Activated T-cell treated with anti-CD3 and anti-CD28 coated beads for 1 hour (primary cell): ENCODE data around the gene DAB1.
"Not testable (repeated sequence)": the region's sequence is repeated elsewhere in the genome, so short reads cannot be mapped to it uniquely, and the experiment has no call there.

Experiments used
- DNase-seq: peaks from one replicate; pipeline ENCODE4 v3.0.0-alpha.2; 2020; ENCODE audit warnings: low read depth

The DAB1 gene

DNA sequence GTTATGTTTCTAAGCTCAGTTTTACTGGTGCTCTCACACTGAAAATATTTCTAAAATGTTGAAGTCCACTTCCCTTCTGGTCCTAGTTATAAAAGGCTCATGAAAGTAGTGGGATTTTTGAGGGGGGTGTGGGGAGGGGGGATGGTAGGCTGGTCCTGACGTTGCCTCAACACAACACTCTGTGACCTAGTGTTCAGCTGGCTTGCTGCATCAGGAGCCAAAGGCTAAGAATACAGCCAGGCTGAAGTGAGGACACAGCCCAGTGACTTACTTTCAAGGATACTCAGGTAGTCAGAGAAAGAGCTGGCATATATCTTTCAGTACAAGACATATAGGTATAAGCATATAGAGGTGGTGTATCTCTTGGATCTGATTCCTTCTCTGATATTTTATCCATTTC, 306.1 kb downstream of the DAB1 start:
- no peak for DNase-seq

DNA sequence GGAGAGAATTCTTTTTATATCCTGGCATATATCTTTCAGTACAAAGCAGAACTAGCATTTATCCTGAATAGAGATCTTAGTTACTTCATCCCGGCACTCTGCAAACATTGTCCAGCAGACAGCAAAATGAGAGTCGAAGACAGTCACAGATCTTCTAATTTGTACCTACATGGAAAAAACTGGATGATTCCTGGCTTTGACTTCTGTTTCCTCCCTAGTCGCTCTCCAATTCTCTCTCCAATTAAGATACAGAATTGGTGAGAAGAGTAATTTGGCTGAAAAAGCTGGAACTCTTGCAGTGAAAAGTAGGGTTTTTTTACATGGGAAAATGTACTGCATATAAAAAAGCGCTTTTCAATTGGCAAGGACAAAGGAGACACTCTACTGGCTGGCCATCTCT, 307.0 kb downstream of the DAB1 start:
- no peak for DNase-seq

DNA sequence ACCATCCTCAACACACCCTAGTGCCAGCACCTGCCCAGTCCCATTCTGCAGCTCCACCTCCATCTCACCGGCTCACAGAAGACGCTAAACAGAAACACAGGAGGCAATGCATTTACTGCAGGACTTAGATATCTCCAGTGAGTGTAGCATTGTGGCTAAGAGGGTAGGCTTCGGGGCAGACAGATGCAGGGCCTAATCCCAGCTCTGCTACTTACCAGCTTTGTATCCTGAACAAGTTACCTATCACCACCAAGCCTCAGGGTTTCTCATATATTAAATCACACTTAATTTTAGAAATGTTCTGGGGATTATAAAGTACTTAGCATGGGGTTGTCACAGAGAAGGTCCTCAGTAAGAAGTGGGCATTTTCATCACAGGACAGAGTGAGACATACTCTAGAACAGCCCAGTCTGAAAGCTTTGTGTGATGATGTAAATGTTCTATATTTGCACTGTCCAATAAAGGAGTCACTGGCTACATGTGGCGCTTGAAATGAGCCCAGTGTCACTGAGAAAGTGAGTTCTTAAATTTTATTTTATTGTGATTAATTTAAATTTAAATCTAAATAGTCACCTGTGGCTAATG, 308.7 kb downstream of the DAB1 start:
- DNase-seq = no peak

DNA sequence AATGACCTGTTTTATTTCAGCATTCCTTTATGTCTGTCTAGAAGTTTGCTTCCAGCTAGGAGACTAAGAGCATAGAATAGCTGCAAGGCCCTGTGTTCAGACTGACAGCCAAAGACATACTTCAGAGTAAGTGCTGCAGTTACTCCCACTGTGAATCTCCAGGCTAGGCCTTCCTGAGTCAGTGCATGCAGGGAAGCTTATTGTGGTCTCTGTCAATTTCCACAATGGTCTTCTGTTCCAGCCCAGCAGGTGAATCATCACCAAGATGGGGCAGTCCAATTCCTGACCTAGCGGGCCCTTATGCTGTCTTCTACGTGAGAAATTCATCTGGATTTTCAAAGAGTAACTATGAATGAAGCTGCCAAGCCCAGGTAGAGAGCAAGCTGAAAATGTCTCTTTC, 311.7 kb downstream of the DAB1 start:
- DNase-seq = no peak

DNA sequence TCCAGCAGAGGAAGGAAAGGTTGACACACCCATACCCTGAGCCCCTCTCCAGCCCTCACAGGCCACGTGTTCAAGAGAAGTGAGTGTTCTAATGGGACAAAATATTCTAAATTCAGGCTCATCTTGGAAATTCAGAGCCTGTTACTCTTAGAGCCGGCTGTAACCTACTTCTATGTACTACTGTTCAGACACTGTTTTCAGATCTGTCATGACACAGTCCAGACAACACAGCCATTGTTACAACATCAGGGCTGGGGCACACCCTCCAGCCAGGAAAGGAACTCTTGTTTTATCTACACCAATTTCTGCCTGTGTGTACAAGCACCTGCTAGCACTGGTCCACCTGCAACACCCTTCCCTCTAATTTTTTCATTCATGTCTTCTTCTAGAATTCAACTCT, 312.7 kb downstream of the DAB1 start:
- DNase-seq = no peak

DNA sequence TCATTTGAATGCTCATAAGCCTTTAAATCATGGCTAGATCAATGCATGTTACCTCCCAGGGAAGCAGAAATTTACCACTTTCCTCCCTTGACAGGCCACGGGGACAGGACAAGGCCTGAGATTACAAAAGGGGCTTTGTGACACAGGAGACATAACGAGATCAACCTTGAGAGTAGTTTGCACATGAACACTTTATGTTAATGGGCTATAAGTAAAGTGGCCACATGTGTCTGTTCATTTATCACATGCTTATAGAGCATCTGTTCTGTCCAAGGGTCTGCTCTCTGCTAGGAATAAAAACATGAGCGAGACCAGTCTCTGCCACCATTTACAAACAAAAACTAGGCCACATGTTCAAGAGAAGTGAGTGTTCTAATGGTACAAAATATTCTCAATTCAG, 314.0 kb downstream of the DAB1 start:
- DNase-seq = no peak

DNA sequence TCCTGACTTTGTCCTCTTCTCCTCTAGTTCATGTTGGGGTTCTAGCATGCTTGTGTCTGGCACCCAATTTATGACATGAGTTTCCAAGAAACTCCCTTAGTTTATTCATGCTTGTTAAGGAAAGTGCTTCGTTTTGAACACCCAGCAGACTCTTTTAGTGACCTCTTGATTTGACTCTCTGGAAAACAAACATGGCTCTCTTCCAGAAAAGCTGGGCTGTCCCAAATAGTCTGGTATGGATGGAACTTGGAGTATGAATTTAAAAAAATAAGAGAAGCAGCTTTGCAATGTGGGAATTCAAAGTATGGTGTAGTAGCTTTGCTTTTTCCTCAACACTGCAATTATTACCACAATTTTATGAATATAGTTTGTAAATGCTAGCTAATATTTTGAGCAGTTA, 314.6 kb downstream of the DAB1 start:
- DNase-seq = no peak

DNA sequence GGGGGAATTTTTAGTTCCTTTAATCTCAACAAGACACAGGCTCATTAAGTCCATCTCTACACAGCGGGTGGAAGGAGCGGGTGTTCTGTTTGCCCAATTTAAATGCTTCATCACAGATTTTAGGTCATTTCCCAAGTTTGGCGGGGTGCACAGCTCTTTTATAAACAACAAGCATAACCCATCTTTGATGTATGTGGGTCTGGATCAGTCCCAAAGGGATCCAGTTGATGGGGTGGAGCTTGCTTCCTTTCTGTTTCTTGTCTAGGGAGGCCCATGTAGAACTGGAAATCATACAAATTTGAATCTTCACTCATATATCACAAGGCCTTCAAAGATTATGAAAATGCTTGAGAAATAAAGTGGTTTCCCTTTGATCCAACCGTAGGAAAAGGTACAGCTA, 317.6 kb downstream of the DAB1 start:
- DNase-seq = no peak

DNA sequence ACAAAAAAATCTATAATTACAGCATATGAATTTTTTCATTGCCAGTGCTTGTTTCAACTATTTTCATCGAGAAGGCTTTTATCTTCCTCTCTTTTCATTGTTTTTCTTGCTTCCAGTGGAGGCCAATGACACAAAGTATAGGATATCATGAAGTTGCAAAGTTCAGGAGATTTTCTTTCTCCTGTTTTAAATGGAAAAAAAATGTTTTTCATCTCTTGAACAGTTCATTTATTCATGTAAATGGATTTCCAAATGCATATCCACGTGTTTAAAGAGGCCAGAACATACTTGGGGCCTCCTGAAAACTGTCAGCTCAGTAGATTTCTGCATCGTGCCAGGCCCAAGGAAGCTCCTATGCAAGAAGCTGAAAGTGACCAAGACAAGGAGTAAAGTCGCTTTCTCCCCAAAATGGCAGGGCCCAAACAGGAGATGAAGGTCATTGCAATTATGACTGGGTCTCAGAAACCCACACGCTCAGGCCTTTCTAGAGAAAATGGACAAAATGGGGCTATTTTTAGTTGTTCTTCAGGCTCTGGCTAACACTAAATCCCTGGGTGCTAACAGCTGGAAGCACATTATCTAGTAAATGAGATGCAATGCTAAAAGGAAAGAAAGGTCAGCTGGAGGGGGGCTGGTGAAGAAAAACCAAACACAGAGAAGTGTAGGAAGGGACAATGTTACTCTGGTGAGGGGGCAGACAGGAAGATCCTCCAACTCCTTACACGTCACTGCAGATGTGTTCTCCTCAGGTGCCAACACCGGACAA, 321.1 kb downstream of the DAB1 start:
- DNase-seq = no peak

DNA sequence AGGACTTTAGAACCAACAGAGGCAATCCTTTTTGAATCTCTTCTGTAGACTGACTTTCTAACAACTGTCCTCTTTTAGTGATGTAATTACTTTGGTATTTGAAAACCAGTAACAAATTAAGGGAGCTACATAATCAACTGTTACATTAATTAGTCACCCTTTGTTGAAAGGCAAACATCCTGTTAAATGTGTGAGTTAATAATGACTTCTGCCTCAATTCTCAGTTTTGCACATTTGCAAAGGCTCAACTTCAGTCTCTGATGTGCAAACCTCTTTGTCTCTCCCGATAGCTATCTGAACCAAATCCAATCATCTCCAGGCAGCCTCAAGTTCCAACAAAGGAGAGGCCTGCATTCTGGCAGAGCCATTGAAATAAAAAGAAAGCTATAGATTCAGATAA, 322.7 kb downstream of the DAB1 start:
- DNase-seq = no peak

DNA sequence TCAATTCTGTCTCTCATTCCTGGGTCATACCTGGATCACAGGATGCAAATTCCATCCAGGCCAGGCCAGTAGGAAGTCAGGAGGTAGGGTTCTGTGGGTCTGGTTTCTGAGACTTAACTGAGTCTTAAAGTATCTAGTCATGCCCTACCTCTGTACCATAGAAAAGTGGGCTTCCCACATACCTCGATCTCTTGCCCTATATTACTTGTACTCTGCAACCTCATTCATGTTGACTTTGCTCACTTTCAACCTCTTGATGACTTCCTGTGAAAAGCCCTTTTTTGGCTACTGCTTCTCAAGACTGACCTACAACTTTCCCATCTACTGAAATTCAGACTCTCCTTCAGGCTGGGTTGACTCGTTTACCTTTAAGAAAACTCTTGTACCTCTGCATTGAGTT, 329.1 kb downstream of the DAB1 start:
- no peak for DNase-seq

DNA sequence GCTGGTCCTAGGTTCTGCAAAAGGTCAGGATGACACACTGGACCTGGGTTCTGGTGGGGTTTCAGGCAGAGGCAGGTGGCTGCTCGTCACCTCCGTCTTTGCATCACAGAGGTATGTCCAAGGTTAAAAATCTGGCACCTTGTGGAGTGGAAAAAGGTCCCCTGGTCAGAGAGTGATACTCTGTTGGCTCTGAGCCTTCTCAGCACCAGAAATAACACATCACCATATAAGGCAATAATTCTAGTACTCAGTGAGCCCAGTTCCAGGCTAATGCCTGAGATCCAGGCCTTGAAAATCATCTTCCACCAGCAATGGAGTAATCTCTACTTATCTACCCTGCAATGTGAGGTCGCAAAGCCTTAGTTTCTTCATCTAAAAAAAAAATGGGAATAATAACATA, 330.7 kb downstream of the DAB1 start:
- no peak for DNase-seq

DNA sequence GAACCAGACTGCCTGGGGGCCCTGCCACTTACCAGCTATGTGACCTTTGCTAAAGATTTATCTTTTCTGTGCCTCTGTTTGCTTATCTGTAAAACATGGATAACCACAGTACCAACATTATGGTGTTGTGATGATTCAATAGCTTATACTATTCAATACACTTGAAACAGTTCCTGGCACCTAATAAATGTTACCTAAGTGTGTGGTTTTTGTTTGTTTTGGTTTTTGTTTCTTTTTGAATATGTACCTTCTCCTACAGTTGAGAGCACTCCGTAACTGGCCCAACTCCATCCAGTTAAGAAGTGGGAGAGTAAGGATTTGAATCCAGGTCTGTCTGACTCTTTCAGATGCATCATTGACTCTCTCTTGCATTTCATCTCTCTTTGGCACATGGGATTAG, 332.2 kb downstream of the DAB1 start:
- DNase-seq = no peak

DNA sequence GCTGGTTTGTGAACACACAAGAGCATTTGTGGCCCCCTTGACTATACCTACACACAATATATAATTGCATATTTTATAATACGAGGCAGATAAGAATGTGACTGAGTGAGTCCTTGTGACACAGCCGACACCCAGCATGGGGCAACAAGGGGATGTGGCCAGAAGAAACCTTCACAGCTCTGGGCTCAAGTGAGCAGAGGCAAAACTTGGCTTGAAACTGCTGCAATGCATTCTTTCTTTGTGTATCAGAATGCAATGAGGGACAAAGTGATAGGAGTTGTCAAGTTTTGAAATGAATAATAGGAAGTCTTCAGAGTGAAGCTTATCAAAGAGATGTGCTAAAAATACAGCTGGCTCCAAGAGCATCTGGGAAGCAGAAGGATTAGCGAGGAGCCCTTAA, 334.0 kb downstream of the DAB1 start:
- DNase-seq = no peak

DNA sequence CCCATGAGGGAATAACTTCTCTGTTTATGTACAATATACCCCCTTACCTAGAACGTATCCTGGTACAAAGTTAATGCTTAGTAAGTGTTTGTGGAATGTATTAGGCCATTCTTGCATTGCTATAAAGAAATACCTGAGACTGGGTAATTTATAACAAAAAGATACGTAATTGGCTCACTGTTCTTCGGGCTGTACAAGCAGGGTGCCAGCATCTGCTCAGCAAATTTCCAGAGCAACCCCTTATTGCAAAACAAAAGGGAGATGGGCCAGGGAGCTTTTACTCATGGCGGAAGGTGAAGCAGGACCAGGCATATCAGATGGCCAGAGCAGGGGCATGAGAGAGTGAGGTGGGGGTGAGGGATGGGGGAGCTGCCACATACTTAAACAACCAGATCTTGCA, 334.6 kb downstream of the DAB1 start:
- DNase-seq = no peak

DNA sequence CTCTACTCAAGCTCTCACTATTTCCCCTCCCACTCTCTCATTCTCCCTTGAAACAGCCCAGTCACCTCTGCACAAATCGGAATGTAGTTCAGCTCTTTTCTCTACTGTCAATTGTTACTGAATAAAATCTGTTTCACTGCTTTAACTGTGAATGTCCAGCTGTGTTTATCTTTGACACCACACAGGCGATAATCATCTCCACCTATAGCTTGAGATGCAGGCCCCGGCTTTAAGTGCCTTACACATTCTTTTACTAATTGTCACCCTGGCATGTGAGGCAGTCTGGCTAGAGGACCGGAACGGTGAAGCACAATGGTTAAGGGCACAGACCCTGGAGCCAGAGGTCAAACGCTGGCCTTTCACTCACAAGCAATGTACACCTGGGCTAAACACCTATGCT, 335.2 kb downstream of the DAB1 start:
- no peak for DNase-seq

DNA sequence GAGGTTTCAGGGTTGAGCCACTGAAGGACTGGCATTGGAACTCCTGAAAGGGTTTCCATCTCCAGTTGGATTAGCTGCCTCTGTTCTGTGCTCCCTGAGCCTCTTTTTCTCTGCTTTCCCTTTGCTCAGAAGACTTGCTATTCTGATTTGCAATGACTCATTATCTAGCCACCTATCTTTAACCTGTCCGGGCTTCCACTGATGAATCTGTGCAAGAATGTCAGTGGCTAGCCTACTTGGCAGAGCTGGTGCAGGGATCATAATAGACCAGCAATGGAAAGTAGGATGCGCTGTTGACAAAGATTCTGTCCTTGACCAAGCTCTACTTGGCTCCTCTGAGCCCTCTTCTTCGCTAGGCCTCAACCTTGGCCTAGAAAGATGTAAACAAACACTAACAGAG, 336.2 kb downstream of the DAB1 start:
- not testable (repeated sequence) for DNase-seq

DNA sequence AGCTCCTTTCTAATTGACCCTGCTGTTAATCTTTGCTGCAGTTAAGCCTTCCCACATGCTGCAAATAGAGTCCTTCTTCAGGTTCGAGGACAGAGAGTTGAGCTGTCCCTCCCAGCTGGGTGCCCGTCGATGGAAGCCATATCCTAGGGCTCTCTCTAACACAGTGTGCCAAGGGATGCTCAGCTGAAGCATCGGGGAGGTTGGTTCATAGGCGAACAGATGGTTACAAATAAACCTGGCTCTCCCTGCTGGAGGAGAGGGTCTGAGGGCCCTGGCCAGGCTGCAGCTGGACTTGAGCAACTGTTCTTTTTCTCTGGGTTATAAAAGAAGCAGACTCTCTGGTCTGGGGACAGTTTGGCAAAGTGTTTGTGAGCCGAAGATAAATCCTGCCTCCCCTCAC, 337.7 kb downstream of the DAB1 start:
- no peak for DNase-seq

DNA sequence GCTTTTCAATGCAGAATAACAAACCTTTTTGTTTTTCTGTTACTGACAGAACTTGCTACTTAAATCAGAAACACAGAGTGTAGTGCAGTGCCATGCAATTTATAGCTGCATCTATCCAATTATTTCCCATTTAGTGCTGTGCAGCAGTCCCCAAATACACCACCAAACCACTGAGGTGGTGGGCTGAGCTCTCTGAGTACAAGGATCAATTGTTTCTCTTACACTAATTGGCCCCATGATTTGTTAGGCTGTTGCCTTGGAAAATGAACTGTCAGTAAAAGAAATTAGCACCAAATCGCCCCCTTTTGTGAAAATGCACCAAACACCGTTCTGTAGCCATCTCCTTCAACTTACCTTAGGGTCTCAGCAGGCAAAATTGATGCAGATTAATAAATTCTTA, 339.2 kb downstream of the DAB1 start:
- no peak for DNase-seq

DNA sequence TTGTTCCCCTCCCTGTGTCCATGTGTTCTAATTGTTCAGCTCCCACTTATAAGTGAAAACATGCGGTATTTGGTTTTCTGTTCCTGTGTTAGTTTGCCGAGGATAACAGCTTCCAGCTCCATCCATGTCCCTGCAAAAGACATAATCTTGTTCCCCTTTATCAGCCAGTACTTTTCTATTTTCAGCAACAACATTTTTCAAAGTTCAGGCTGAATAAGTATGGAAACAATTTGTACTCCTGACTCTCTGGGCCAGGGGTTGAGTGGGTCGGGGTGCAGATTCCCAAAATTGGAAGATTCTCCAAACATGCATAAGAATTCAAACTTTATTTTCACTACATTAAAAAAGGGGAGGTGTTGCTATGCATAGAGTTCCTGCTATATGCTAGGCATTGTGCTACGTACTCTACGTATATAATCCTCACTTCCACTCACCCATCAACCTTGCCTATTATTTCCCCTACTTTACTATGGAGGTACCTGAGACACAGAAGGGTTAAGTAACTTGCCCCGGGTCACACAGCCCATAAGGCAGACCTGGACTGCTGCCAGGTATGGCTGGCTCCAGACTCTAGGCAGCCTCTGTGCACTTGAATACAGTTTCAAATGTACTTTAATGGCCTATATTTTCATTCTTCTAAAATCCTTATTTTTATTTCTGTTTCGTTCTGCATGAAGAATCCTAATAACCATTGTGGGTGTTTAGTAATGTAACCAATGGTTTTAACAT, 341.0 kb downstream of the DAB1 start:
- DNase-seq = no peak

DNA sequence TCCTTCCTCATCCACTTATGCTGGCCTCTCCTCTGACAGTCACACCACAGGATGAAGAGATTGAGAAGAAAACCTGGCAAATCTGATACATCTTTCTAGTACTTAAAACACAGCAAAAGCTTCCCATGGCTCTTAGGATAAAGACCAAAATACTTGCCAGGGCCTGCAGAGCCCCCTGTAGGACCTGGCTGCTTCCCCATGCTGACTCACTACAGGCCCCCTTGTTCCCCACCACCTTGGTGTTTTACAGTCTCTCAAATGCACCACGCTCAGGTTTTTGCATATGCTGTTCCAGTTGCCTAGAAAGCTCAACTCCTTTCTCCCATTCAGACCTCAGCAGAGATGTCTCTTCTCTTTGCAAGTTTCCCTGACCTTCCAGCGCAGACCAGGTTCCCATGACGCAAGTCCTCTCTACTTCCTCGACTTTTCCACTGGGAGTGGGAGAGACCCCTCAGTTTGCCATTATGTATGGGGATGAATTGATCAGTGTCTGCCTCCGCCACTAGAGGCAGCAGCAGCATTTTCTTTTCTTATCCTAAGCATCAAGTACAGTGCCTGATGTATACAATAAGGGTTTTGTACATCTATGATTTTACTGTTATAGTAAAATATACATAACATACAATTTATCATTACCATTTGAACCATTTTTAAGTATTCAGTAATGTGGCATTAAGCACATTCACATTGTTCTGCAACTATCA, 344.3 kb downstream of the DAB1 start:
- DNase-seq = no peak

DNA sequence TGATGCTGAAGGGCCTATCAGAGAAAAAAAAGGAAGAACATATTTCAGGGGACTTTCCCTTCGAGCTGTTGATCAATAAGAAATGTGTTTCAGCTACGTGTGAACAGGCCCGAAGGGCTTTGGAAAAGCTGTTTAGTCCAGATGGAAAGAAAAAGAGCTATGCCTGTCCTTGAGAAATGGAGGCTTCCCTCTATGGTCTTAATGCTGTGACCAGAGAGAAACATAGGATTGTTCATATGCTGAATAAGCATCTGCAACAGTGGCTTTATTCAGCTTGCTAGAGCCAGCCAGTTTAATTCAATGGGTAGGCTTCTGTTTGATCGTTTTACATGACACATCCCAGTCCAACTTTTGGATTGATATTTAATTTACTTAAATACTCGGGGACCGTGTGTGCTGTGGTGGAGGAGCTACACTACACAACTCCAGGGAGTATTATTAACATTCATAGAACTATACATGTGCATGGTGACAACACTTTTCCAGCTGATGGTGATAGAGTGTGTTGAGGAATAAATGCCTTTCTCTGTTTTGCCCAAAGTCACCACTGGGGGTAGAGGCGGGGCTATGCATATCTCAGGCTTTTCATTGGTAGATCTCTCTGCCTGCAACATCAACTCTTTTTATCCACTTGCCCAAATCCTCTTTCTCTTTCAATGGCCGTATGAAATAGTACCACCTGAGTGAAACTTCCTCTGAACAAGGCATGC, 351.3 kb downstream of the DAB1 start:
- DNase-seq = no peak
